ENCODE measurements around the gene FGFBP1.

- no peak for TF ChIP-seq CTCF (conservative IDR thresholded peaks at IDR 0.05 in 1 of 2, IDR thresholded peaks at IDR 0.05 in 1 of 2; ENCODE audit: extremely low read depth in 1 of 2, insufficient read depth in 1 of 2, low read depth in 1 of 2, low read length in 2 of 2)
- TF ChIP-seq EZH2 (IDR thresholded peaks at IDR 0.05; ENCODE audit: borderline replicate concordance, low read length), result no peak
Observed at GRCh38 chr4:15953625-15954024, 15.1 kb upstream of the FGFBP1 start.

Measured in mammary epithelial cell (primary cell).